NOMO-1 (cell line): ENCODE results near the gene MOV10L1.

Source experiments
- DNase-seq, 2 experiments: peaks; one replicate each; lab custom pipeline; 2025; ENCODE audit not compliant: unreplicated experiment in 2 of 2; lab: John Stamatoyannopoulos, UW

MOV10L1 gene

GRCh38 chr22:50101870-50102565 is 12.2 kb downstream of the MOV10L1 start:
- no peak for DNase-seq

GRCh38 chr22:50102946-50103345 is 13.1 kb downstream of the MOV10L1 start:
- DNase-seq = no peak

DNA sequence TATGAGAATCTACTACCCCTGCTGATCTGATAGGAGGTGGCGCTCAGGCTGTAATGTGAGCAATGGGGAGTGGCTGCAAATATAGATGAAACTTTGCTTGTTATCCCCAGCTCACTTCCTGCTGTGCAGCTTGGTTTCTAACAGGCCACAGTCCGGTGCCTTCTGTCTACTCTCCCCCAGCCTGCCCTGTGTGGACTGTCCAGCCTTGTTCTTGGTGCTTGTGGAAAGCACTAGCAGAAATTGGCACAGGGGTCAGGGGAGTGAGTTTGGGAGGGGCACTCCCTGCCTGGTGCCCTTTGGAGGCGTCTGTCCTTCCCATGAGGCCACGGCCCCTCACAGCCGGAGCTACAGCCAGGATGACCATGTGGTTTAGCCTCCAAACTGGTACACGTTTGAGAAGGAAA is 14.3 kb downstream of the MOV10L1 start:
- DNase-seq = no peak

DNA sequence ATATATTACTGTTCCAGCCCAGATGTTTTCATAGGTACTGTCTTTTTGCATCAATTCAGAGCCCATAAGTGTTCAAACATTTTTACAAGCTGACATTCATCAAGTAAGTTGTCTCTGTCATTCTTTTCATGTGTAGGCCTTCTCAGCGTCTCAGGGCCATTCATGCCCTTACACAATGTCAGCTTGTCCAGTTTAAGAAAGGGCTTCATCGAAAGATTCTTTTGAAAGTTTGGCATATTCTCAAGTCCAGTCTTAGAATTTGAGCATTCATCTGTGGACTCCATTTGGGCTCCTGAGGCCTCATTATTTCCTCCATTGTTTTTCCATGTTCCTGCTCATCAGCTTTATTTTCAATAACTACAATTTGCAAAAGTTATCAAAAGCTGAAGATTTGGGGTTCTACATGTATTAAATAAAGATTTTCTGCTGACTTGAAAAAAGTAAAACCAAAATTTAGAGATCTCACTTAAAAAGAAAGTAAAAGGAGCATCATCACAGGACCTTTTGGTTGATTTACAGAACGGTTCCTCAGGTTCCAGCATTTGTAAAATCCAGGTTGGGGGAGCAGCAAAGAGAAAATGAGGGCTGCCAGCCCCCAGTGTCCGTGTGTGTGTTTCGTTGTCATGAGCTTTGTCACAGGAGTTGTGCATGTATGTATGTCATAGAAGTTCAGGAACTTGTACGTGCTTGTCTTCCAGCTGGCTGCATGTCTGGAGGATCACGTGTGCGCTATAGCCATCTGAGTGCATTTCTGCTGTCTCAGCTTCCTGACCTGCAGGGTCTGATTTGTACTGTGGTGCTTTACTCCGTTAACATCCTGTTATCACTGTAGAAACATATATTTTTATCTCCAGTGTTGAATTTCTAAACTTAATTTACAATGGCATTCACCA is 15.6 kb downstream of the MOV10L1 start:
- no peak for DNase-seq

GRCh38 chr22:50107529-50107928 is 17.7 kb downstream of the MOV10L1 start:
- no peak for DNase-seq

DNA sequence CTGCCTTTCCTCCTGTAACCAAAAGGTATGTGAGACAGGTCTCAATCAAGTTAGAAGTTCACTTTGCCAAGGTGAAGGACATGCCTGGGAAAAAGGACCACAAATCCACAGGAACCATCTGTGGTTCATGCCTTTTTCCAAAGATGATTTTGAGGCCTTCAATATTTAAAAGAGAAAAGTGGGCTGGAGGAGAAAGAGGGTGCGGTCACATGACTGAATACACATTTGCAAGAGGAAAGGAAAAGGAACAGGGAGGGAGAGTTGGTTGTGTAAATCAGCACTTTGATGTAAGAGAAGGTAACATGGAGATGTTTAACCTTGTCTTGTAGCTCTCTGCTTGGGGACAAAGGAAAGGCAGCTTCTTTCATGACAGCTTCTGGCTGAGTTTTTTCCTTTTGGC is 21.2 kb downstream of the MOV10L1 start:
- no peak for DNase-seq

DNA sequence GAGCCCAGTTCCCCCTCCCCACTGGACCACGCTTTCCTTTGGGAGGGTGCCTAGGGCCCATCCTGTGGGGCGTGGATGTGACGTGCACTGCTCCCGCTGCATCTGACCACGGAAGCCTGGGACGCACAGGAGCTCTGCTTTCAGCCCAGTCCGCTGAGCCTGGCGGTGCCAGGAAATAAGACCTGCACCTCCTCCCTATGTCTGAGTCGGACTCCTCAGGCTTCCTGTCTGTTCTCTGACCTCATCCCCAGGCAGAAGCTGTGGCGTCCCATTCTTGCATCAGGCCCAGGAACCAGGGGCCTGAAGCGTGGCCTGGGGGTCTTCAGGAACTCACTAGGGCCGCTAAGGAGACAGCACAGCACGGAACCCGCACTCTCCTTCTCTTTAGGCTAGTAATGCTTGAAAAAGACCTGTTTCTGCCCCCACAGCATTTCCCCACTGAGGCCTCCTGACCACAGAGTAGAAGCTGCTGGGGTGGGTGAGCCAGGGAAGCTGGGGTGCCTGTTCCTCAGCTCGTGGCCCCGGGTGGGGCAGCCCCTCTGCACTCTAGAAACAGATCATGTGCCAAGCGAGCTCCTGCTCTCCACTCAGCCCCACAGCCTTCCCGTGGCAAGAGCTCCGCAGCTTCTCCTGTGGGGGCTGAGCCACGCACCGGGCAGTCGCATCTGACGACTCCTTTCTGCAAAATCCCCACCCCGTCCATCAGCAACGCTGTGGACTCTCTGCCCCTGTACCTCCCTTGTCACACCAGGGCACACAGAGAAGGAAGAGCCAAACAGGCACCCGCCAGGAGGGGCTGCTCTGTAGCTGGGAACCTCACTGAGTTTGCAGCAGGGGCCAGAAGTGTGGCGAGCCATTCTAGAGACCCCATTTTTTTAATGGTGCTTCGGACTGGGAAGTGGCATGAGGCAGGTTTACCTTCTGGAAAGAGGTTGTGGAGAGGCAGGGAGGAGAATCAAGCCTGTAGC is 22.6 kb downstream of the MOV10L1 start:
- DNase-seq = no peak

DNA sequence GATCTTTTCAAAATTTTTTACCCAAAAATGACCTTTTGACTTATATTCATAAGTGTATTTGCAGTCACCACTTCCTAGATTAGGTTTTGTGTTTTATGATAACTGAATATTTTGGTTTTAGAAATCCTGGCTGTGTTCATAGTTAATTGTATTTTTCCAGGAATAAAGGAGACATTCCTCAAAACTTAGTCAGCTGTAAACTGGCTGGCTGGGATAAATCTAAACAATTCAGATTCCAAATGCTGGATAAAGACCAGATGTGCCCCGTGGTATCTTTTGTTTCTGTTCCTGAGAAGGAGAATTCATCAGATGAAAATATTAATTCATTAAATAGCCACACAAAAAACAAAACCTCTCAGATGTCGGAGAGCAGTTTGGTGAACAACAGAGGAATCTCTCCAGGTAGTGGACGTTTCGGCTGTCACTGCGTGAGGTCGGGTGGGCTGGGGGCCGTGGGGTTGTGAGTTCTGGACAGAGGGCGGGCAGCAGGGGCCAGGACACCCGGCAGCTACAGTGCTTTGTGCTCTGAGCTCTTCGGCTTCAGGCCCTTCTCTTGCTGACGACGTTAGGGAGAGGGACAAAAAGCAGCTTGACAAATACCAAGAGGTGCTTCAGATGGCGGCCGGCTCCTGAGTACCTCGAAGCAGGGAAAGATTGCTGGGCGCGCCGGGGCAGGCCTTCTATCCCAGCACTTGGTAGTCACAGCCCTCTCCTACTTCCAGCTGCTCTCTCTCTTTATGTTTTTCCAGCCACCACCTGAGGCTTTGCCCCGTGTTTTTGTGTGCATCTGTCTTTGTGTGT is 24.6 kb downstream of the MOV10L1 start:
- no peak for DNase-seq

DNA sequence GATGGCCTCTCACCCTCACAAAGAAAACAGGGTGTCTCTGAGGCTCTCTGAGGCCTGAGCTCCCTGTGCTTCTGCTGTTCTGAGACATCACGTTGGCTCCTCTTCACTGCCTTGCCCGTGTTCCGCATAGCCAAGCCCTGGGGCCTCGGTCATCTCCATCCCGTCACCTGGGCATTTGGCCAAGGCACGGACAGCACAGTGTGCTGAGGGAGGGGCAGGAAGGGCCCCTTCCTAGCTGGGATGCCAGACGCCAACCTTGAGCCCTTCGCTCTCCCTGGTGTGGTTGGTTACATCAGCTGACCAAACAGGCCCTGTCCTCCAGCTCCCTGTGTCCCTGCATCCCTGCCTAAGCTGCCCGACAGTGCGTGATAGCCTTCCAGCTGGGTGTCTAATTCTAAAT is 25.9 kb downstream of the MOV10L1 start:
- no peak for DNase-seq

- no peak for DNase-seq
Observed at GRCh38 chr22:50117168-50117762, 27.5 kb downstream of the MOV10L1 start.

- no peak for DNase-seq
Observed at GRCh38 chr22:50118129-50118528, 28.3 kb downstream of the MOV10L1 start.

DNA sequence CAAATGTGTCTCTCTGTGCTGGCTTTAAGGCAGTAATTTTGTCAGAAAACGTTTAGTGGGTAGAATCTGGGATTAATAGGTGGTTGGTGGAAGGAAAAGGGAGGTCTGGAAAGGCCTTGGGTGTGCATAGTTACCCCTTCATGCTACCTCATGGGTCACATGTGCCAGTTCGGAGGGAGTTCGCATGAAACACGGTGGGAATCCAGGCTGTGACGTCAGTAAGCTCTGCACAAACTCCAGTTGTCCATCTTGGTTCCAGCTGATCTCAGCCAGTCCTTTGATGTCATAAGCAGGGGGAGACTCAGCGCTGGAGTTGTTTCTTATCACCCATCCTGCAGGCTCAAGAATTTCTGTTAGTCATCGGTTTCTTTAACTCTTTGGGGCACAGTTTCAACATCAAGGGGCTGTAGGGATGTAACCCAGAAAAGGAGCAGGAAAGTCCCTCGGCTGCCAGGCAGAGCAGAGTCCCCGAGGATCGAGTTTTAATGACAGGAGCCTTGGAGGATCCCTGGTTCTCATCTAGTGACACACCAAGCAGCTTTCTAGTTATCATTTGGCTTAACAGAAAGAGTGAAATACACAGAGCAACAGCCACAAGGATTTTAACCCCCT is 28.9 kb downstream of the MOV10L1 start:
- DNase-seq = no peak

DNA sequence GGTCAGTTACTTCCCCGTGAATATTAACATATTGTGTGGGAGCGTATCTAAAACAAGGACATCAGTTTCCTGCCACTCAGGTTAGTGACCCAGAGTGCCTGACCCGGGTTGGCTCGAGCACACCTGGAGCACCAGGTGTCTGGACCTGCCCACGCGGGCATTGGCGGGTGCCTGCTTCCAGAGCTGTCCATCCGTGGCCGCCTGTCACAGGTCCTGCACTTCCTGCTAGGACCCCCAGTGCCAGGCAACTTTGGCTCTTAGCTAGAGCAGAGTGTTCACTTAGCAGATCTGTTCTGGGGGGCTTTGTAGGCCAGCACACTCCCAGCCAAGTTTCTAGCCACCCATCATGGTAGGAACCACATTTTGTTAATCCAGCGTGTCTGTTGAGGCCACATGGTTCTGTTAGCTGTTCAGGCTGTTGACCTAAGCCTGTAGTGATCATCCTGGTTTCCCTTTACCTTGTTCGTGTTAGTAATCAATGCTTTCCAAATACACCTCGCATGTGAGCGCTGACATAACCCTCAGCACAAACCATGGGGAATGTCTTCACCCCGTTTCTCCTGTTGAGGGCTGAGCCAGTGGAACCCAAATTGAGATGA is 29.5 kb downstream of the MOV10L1 start:
- DNase-seq = no peak

GRCh38 chr22:50119768-50120251 is 30.0 kb downstream of the MOV10L1 start:
- no peak for DNase-seq

- no peak for DNase-seq
Observed at GRCh38 chr22:50121202-50121740, 31.5 kb downstream of the MOV10L1 start.

- DNase-seq = no peak
Observed at GRCh38 chr22:50123119-50123518, 33.3 kb downstream of the MOV10L1 start.

DNA sequence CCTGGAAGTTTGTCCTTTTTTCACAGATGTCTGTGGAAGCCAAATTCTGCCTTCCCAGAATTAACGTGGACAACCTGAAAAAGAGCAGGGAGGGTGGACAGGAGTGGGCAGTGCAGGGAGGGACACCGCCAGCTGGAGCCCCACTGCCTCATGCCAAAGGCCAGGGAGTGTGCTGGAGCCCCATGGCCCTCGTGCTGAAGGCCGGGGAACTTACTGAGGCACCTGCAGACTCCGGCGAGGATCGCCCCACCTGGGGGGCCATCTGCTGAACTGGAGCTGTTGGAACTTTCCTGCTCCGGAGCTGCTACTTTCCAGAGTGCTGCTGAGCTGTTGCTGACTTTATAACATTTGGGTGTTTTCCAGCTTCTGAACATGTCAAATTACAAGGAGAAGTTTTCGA is 35.2 kb downstream of the MOV10L1 start:
- no peak for DNase-seq

DNA sequence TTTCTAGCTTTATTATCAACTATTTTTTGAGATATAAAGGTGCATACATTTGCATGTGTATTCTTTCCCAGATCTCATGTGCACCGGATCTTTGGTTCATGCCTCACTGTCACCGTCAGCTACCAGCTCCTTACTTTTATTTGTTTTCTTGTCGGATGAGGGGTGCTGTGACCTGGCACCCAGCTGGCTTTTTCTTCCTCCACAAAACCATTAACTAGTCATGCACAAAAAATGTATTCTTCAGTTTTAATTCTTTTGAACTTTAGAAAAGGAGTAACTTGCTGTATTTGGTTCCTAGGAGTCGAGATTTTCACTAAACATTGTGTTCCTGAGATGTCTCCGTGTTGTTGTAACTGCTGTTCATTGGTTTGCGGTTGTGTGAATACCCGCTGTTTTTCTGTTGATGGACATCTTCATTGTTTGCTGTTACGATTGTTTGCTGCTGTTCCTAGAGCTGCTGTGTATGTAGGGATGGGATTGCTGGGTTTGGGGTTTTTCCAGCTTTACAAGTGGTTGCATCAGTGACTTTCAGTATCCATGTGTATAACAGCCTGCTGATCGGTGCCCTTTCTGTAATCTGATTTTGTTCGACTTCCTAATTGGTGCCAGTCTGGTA is 39.4 kb downstream of the MOV10L1 start:
- DNase-seq = no peak
